ENCODE measurements around the gene IFIT1. TPM values are rescaled to one million over a fixed set of nuclear protein-coding genes. Genes with fewer than 3 reads are reported as not detected.

IFIT1 gene
- total RNA-seq, 2 donors from 2014 or later: 15.3 to 20.6 TPM

DNA sequence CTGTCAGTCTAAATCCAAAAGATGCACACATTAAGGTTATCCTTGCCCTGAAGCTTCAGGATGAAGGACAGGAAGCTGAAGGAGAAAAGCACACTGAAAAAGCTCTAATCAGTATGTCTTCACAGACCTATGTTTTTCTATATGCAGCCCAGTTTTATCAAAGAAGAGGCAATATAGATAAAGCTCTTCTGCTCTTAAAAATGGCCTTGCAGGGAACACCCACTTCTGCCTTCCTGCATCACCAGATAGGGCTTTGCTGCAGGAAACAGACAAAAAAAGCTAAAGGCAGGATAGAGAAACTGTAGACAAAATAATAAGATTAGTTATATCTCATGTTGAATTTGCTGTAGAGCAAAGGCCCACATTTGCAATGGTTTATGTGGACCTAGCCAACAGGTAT, 29.5 kb upstream of the IFIT1 start:
- intact Hi-C loops (cut with DNase I): no loop called here
- no peak for ATAC-seq
- DNase-seq: no peak

DNA sequence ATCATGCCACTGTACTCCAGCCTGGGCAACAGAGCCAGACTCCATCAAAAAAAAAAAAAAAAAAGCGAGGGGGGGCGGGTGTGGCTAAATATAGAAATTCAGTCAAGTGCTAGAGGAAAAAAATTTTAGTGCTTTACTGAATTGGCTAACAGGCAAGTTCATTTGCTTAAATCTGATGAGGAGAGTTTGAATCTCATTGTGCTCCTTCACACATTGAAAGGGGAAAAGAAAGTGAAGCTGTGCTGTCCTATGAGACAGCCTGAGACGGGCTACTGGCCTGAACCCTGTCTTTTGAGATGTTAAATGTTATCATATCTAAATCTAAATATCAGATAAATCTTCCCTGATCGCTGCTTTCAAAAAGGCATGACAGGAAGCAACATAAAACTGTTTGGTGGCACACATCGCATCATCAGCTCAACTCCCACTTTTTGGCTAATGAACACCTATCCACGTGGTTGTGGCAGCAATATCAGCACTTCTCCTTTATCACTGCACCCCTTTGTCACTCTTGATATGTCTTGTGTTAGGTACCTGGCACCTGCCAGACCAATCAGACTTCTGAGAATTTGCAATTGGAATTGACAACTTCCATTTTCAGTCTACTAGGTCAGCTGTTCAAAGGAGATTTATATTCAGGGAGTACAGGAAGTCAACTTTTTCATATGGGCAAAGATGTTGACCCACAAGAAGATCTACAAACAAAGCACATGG, 28.5 kb upstream of the IFIT1 start:
- ATAC-seq (no peak), DNase-seq (no peak)
- intact Hi-C loops (cut with DNase I): no loop called here

DNA sequence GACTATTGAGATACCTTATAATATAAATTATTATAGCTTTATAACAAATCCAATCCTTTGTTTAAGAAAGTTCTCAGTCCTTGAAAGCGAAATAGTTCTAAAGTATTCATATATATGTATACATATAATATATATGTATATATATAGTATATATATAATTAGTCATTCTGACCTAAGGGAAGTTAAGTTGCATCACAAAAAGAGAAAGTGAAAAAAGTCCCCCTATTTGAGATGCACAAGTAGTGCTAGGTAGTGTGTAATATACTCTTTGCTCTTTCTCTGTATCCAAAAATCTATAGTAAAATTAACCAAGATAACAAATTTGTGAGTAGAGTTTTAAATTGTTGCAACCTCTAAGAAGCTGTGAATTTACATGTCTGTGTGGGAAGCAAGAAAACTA, 27.9 kb upstream of the IFIT1 start:
- intact Hi-C loops (cut with DNase I): no loop called here
- DNase-seq (no peak), ATAC-seq (no peak)

GRCh38 chr10:89367529-89367928, 24.9 kb upstream of the IFIT1 start:
- intact Hi-C loops (cut with DNase I): no loop called here
- DNase-seq (no peak), ATAC-seq (peak in 1 of 2 donors; percentile 51)

GRCh38 chr10:89368129-89368528, 24.3 kb upstream of the IFIT1 start:
- ATAC-seq: no peak
- intact Hi-C loops (cut with DNase I): no loop called here
- no peak for DNase-seq

- no peak for DNase-seq
- peak; percentile 36 to 56 for ATAC-seq
- intact Hi-C loops (cut with DNase I): no loop called here
These were observed 23.0 kb upstream of the IFIT1 start for GRCh38 chr10:89369156-89370105.

DNA sequence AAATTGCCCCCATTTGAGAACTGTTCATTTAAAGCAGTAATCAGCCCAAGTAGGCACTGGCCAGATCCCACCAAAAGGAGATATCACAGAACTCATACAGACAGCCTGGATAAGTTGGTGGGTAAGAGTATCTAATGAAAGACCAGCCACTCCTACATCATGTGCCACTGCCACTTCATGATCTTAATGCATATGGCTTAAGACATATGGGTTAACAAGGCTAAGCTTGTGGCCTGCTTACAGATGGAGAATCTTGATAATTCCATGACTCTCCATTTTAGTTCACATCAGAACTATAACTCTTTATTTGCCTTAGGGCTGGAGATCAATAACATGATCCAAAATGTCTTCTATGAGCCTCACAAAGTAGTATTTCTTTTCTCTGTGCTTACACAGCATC, 21.3 kb upstream of the IFIT1 start:
- intact Hi-C loops (cut with DNase I): no loop called here
- DNase-seq (no peak), ATAC-seq (no peak)

- intact Hi-C loops (cut with DNase I): no loop called here
- DNase-seq (no peak), ATAC-seq (no peak)
These were observed 20.4 kb upstream of the IFIT1 start for GRCh38 chr10:89371987-89372386.

GRCh38 chr10:89373916-89374711, 18.3 kb upstream of the IFIT1 start:
- intact Hi-C loops (cut with DNase I): no loop called here
- DNase-seq (peak; percentile 87), ATAC-seq (peak; percentile 97 to 98)

DNA sequence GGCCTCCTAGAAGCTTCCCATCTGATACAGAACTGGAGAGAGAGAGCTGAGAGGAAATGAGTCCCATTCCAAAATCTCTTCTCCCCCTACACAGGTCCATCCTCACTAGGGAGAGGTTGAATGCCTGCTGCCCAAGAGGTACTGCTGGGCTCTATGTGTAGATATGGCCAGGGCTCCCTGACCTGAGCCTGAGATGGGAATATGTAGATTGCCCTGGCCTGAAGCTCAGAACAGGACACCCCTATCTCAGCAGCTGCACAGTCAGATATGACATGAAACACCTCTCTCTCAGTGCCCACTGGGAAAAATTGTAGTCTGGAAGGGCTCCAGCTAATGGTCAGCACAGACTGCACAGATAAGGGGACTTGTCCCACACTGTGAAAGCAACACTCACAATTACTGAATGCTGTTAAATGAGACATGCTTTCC, 17.7 kb upstream of the IFIT1 start:
- ATAC-seq (peak; percentile 61 to 64), DNase-seq (no peak)
- intact Hi-C loops (cut with DNase I): no loop called here

DNA sequence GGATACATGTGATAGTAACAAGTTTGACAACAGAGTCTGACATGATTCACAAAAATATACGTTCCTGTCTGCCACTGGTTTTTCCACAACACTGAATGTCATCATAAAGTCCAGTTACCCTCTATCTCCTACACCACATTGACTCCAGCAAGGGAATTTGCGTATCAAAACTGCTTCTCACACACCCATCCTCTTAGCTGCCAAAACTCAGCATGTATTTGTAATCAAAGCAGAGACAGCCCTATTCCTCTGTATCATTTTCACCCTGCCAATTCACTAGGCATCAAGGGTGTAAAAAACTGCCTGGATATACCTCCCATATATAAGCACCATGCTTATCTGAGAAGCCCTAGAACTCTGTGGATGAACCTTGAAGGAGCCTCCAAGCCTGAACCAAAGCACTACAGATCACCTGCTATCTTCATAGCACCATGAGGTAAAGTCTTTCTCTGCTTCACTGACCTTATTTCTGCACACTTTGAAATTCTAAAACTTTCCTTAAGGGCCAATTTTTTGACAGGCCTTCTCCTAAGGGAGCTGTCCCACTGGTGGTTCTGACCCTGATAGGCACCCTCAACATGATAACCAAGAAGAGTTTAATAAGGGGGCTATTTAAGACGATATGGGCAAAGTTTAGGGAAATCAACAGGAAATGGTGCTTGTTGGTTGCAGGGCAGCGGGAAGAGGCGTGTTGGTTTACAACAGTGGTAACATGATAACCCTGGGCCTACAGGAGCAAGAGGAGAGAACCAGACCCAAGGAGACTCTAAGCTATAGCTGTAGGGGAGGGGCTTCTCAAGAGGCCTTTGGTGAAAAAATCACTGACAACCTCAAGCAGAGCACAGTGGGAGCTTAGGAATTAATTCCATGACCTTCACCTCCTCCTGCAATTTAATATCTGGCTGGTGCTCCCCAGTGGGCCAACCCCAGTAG, 14.5 kb upstream of the IFIT1 start, which contains the start of gene IFIT1B:
Gene IFIT1B, plus strand, starts transcription at position 352 of the 933 bp plus-strand sequence. Its CDS starts 80 bp downstream, at position 432.
- ATAC-seq (no peak), DNase-seq (no peak)
- intact Hi-C loops (cut with DNase I): no loop called here

- ATAC-seq (no peak), DNase-seq (no peak)
- intact Hi-C loops (cut with DNase I): no loop called here
These were observed 13.3 kb upstream of the IFIT1 start for GRCh38 chr10:89379103-89379502.

DNA sequence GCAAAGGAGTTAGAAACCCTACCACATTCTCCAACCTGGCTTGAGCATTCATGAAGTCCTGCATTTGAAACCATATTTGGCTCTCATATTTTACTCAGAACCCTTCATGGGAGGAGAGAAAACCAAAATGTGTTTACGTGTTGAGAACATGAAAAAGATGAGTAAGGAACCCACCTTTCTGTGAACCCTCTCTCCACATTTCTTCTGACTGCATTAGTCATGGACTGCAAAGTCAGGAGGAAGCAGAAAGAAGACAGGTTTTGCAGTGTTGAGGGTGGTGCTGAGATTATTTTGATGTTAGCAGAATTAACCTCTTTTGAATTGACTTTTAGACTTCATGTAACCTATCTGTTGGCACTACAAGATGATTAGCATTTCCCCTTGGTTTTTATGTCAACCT, 9.7 kb upstream of the IFIT1 start:
- intact Hi-C loops (cut with DNase I): no loop called here
- DNase-seq: no peak
- no peak for ATAC-seq

GRCh38 chr10:89384474-89385340, 7.7 kb upstream of the IFIT1 start:
- no peak for DNase-seq
- intact Hi-C loops (cut with DNase I): no loop called here
- ATAC-seq: peak; percentile 30 to 66

DNA sequence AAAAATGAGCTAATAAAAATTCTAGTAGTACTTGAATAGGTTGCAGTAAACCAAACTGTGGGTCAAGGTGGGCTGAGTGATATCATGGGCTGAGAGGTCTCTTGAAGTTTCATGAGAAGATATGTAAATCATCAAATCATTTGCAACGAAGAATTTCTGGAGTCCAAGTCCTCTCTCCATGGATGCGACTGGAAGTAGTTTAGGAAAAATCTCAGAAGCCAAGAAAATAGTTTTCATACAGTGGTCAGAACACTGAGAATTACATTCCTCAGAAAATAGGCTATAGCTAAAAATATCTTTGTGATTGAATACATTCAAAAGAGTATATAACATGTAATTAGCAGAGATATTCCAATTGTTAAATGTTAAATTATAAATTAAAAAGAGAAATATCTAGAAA, 3.6 kb upstream of the IFIT1 start:
- DNase-seq (no peak), ATAC-seq (no peak)
- intact Hi-C loops (cut with DNase I): no loop called here

DNA sequence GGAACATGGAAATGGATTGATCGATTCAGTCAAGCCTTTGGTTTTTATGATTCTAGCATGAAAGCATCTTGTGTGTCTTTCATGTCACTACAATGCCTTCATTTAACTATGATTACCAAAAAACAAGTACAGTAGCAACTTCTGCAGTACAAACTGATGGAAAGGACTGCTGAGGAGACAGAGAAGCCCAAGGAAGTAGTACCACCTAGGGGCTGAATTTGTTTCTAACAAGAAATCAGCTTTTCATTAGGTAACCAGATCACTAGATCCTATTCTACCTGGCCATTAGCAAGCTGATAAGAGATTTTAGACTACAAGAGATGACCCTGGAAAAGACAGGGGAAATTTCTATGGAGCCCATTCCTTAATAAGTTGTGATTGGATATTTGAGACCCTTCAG, 3.2 kb upstream of the IFIT1 start:
- DNase-seq (no peak), ATAC-seq (no peak)
- intact Hi-C loops (cut with DNase I): no loop called here

- intact Hi-C loops (cut with DNase I): loop anchor here in 1 of 2 donors (2.0 kb wide), 1 partner anchor 128 kb away; no protein-coding TSS in a partner anchor
- ATAC-seq (no peak), DNase-seq (no peak)
These were observed 1.8 kb upstream of the IFIT1 start for GRCh38 chr10:89390476-89391225.

Data from left cardiac atrium (tissue), 4 donors.